Measurements from ENCODE around the gene SEPHS2. TPM values are rescaled to one million over a fixed set of nuclear protein-coding genes. Genes with fewer than 3 reads are reported as not detected.
A peak's percentile ranks its signal among the peaks of the same experiment; 100 is the strongest.

SEPHS2 gene
- total RNA-seq, 1 experiment from 2014 or later, result 8.4 TPM

- TF ChIP-seq EZH2 (IDR thresholded peaks at IDR 0.05; ENCODE audit: low read length, unreplicated experiment) (no peak), EZH2phosphoT487 (IDR thresholded peaks at IDR 0.05; ENCODE audit: borderline replicate concordance, low read length) (no peak)
- TF ChIP-seq, protein P1, sequence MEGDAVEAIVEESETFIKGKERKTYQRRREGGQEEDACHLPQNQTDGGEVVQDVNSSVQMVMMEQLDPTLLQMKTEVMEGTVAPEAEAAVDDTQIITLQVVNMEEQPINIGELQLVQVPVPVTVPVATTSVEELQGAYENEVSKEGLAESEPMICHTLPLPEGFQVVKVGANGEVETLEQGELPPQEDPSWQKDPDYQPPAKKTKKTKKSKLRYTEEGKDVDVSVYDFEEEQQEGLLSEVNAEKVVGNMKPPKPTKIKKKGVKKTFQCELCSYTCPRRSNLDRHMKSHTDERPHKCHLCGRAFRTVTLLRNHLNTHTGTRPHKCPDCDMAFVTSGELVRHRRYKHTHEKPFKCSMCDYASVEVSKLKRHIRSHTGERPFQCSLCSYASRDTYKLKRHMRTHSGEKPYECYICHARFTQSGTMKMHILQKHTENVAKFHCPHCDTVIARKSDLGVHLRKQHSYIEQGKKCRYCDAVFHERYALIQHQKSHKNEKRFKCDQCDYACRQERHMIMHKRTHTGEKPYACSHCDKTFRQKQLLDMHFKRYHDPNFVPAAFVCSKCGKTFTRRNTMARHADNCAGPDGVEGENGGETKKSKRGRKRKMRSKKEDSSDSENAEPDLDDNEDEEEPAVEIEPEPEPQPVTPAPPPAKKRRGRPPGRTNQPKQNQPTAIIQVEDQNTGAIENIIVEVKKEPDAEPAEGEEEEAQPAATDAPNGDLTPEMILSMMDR (conservative IDR thresholded peaks at IDR 0.05; ENCODE audit: low read depth, low read length), result no peak
- Histone ChIP-seq H3K79me2 (ENCODE audit: low read length) (0 out of 2 replicates have a peak, but pooled peaks cover 6% of the 10 kb centered on the region), H3K27me3 (ENCODE audit: low read length) (no peaks in the 10 kb centered on the region), H3K9me3 (ENCODE audit: low read length) (no peaks in the 10 kb centered on the region), H3K9ac (ENCODE audit: low read length) (peak within 1 kb of the TSS; percentile 68), H2AFZ (ENCODE audit: low read length) (peak within 1 kb of the TSS; percentile 80), H3F3A (ENCODE audit: low read length, unreplicated experiment) (no peaks in the 10 kb centered on the region), H4K20me1 (ENCODE audit: low read length) (no peaks in the 10 kb centered on the region), H3K4me1 (ENCODE audit: insufficient read depth, low read length) (peaks cover 13% of the 10 kb centered on the region), H3K36me3 (ENCODE audit: low read depth, low read length) (no peaks in the 10 kb centered on the region), H3K27ac (ENCODE audit: low read length) (0 out of 2 replicates have a peak within 1 kb of the TSS, but pooled peaks have one; percentile 25), H3K4me3 (ENCODE audit: low read length) (peak within 1 kb of the TSS; percentile 81), H3K9me2 (replicated peaks; ENCODE audit: low read length) (no peaks in the 10 kb centered on the region), H3K4me2 (ENCODE audit: low read length) (peak within 1 kb of the TSS; percentile 94)
- peak; percentile 90 for ATAC-seq
- intact Hi-C loops (cut with micrococcal nuclease), result loop anchor here (5.0 kb wide), 1 partner anchor 40 kb away; no protein-coding TSS in a partner anchor
- POLR2A ChIA-PET (ENCODE audit: unreplicated experiment), result interaction anchor here (0.6 kb wide), 1 partner anchor 23 kb away, joined by 5 read pairs; the partner anchor contains the start of gene DCTPP1
- DNase-seq, result peak; percentile 78
- CTCF ChIA-PET, result interaction anchor here (0.5 to 1.1 kb wide), 3 partner anchors 11 to 65 kb away, joined by 3 to 4 read pairs (median 4); partner anchors contain the start of gene DCTPP1
- BruUV-seq (replicated peaks), result no TSS peak
Measured at GRCh38 chr16:30407102-30407803, 38.4 kb downstream of the SEPHS2 start, which contains the start of gene ZNF771. Gene ZNF771 (plus strand): TSS chr16:30407606. CDS start chr16:30408054, 448 bp downstream.

- ChIA-PET CTCF (interaction anchor here (1.0 to 1.1 kb wide), 2 partner anchors 11 to 23 kb away, joined by 3 to 4 read pairs; partner anchors contain the start of gene DCTPP1), POLR2A (ENCODE audit: unreplicated experiment) (no interaction called here)
- Histone ChIP-seq H3K9me3 (ENCODE audit: low read length) (no peaks in the 10 kb centered on the region), H3K9ac (ENCODE audit: low read length) (peak overlapping the region; percentile 68; the same call in 1 of the 2 replicates), H3K4me2 (ENCODE audit: low read length) (peak overlapping the region; percentile 94), H3K4me3 (ENCODE audit: low read length) (peak overlapping the region; percentile 81), H3K36me3 (ENCODE audit: low read depth, low read length) (no peaks in the 10 kb centered on the region), H3K27ac (ENCODE audit: low read length) (no peak overlapping the region), H4K20me1 (ENCODE audit: low read length) (no peaks in the 10 kb centered on the region), H3K27me3 (ENCODE audit: low read length) (no peaks in the 10 kb centered on the region), H3K79me2 (ENCODE audit: low read length) (0 out of 2 replicates have a peak, but pooled peaks cover 6% of the 10 kb centered on the region), H3F3A (ENCODE audit: low read length, unreplicated experiment) (no peaks in the 10 kb centered on the region), H3K4me1 (ENCODE audit: insufficient read depth, low read length) (peaks cover 13% of the 10 kb centered on the region), H3K9me2 (replicated peaks; ENCODE audit: low read length) (no peaks in the 10 kb centered on the region), H2AFZ (ENCODE audit: low read length) (peak overlapping the region; percentile 80)
- TSS peak; percentile 84 for BruUV-seq (replicated peaks)
- TF ChIP-seq, protein P1 (conservative IDR thresholded peaks at IDR 0.05; ENCODE audit: low read depth, low read length), result no peak
- TF ChIP-seq EZH2 (IDR thresholded peaks at IDR 0.05; ENCODE audit: low read length, unreplicated experiment) (no peak), EZH2phosphoT487 (IDR thresholded peaks at IDR 0.05; ENCODE audit: borderline replicate concordance, low read length) (no peak)
- DNase-seq (no peak), ATAC-seq (no peak)
- intact Hi-C loops (cut with micrococcal nuclease), result loop anchor here (5.0 kb wide), 1 partner anchor 39 kb away; no protein-coding TSS in a partner anchor
Measured at GRCh38 chr16:30406795-30407101, 38.9 kb downstream of the SEPHS2 start.
